GM19467 (cell line): Measurements from ENCODE around the gene NEU1.

Source experiments
- ATAC-seq: cut with Tn5 transposase; IDR thresholded peaks from one replicate; pipeline ENCODE4 v1.9.1; 2021; ENCODE audit warnings: mild to moderate bottlenecking, moderate library complexity; ENCODE audit not compliant: unreplicated experiment

NEU1 gene

DNA sequence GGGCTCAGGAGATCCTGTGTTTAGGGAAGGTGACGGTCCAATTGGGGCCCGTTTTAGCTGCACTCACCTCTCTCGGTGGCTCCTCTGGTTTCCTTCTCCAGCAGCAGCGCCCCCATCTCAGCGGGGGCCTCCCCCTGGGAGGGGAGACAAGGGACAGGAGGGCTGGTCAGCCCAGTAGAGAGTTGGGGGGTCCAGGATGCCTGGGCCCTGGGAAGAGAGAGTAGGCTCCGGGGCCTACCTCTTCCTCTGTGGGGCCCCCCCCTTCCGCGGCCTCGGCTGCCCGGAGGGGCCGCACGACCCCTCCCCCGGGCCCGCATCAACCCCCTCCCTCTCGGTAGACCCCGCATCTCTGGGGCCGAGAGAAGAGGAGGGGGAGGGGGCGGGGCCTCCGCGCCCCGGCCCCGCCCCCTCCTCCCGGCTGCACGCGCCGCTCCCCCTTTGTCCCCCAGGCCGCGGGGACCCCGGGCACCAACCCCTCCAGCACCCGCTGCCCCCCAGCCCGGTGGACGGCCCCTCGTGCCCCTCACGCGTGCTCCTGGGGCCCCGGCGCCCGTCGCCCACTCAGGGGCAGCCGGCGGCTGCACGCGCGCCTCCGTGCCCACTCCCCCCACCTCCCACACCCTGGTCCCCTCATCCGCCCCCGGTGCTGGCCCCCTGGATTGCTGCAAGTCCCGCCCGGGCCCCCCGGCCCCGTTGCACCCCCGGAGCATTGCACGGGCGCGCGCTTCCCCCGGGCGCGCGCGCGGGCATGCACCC is 34.4 kb upstream of the NEU1 start:
- ATAC-seq = no peak

DNA sequence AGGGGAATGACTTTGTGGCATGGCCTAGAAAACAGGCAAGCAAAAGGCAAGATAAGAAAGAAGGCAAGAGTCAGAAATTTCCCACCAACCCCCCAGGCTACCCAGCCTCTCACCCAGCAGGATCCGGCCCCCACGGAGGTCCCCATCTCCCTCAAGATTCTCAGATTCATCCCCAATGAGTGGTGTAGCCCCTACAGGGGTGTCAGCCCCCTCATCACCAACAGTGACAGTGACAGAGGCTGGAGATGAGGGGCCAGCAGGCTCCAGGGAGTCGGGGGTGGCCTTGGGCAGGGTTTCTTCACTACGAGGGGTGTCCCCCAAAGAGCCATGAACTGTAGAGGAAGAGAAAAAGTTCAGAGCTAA is 33.9 kb upstream of the NEU1 start:
- ATAC-seq = no peak

DNA sequence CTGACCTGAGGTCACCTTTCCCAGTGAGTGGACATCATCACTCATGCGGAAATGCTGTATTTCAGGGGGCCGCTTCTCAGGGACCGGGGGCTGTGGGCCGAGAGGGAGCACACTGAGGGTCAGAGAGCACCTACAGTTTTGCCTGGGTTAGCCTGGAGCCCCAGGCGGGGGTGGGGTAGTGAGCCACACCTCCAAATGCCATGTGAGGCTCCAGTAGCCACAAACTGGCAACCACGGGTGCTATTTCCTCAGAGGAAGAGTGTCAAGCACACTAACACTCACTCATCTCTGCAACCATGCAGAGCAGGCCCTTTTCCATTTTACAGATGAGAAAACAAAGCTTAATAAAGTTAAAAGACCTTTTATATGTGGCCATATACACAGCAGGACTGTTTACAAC is 30.2 kb upstream of the NEU1 start:
- no peak for ATAC-seq

DNA sequence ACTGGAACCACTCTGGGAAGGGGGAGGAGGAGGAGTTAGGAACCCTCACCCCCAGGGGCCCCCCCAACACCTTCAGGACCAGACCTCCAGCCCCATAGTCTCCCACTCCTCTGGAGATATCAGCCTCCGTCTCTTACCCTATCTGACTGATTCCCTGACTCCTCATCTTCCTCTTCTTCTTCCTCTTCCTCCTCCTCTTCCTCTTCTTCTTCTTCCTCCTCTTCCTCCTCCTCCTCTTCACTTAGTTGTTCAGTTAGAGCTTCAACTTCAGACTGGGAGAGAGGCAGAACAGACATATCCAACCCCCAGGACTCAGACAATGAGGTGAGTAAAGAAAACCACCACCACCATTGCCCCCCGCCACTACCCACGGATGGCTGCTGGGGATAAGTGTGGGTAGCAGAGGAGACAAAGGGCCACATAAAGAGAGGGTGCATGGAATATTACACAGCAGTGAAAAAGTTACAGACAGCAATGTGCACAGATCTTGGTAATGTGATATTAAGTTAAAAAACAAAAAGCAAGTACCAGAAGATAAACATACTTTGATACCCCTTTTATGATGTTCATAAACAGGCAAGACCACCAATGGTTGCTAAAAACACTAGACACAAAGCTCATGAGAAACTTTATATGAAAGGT is 26.8 kb upstream of the NEU1 start:
- no peak for ATAC-seq

DNA sequence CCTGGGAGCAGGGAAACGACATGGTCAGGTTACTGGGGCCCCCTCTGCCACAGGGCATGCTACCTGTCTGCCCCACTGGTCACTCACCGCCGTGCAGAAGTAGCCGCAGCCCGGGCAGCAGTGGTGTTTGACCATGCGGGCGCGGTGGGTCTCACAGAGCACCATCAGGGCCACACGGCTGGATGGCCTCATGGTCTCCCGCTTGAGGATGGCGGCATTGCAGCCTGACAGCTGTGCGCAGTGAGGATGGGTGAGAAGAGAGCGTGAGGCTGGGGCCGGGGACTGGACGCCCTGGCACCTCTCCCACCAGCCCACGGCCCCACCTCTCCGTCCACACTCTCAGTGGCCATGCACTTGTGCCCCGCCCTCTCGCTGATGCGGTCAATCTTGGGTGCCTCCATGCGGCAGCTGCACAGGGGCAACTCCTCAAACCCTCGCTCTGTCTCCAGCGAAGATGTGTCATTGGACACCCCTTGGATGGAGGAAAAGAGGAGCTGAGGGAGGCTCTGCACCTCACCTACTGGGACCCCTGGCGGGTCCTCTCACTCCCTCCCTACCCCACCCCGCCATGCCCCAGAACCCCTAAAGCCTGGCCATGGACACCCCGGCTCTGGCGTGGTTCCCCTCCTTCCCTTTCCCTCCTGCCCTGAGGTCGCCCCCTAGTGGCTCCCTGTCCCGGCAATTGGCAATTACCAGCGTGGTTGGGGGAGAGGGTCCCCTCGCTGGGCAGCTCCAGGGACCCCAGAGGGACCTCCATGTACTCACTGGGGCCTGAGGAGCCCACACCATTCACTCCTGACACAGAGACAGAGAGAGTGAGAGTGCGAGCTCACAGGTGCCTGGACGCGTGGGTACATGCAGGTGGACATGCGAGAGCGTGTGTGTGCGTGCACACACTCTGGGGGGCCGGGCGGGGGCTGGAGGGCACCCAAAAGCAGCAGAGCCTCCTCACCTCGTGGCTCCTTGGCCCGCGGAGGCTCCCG is 25.9 kb upstream of the NEU1 start:
- ATAC-seq = no peak

DNA sequence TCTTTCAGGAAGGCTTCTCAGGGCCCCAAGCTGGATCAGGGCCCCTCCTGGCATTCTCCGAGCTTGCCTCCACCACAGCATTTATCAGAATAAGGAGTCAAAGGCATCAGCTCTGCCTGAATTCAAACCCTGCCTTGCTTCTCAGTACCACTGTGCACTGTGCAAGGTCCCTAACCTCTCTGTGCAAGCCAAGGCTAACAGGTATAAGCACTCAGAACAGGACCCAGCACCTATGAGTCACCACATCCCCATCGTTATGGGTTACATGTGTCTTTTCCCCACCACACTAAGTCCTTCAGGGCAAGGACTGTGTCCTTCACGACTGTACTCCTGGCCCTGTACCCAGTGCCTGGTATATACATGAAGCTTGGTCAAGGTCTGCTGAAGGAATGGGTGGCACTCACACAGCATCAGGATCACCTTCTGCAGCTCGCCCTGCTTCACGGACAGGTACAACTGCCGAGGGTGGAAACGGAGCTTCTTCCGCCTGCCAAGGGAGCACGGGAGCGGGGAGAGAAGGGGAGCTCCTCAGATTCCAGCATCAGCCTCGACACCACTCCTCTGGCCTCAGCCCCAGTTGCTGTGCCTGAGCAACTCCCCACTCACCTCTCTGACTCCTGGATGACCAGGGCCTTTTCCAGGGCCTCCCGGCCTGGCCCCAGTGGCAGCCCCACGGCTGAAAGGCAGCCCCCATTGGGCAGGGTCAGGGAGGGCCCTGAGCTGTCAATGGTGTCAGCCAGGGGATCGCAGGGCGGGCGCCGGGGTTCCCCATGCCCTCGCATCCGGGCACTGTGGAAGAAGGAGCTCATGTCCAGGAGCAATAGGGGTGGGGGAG is 24.8 kb upstream of the NEU1 start:
- no peak for ATAC-seq

DNA sequence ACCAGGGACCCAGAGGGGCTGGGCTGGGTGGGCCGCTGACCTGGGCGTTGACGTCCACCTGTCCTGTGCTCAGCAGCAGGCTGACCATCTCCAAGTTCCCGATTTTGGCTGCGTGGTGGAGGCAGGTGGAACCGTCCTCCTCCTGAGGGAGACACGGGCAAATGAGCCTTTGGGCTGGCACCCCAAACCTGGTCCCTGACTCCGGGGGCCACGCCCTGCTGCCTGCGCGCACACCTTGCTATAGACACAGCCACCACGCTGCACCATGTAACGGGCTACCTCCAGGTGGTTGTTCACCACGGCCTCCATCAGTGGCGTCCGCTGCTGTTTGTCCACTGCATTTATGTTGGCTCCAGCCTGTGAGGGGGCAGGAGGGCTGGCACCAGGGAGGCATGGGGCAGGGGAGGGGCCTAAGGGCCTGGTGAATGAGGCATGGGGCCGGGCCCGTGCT is 23.9 kb upstream of the NEU1 start:
- no peak for ATAC-seq

DNA sequence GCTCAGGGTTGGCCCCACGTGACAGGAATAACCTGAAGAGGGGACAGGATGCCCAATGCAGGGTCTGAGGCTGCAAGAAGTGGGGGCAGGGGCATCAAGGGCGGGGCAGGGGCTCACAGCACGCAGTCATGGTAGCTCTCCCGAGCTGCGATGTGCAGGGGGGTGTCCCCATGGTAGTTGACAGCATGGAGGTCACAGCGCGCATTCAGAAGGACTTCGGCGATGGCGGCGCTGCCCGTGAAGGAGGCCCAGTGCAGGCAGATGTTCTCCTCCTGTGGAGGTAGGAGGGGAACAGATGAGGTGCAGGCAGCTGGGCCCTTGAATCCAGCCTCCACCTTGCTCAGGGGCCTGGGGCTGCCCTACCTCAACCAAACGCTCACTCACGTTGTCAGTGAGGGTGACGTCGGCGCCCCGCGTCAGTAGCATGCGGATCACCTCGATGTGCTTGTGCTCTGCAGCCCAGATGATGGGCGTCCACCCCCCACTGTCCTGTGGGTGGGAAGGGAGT is 22.0 kb upstream of the NEU1 start:
- no peak for ATAC-seq

DNA sequence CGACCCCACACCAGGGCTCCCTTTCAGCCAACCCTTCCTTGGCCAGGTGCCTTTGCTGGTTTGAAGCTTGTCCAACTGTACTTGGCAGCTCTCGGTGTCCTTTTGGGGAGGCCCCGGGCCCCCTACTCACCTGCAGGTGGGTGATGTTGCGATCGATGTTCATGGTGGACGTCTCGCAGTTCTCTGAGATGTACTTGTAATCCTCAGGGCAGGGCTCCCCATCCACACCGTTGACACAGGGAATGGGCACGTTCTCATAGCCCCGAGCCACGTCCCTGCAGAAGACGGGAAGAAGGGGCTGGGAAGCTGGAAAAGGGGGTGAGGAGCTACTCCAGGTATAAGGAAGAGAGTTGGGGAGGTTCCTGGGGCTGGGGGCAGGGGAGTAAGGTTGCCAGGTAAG is 21.1 kb upstream of the NEU1 start:
- no peak for ATAC-seq

DNA sequence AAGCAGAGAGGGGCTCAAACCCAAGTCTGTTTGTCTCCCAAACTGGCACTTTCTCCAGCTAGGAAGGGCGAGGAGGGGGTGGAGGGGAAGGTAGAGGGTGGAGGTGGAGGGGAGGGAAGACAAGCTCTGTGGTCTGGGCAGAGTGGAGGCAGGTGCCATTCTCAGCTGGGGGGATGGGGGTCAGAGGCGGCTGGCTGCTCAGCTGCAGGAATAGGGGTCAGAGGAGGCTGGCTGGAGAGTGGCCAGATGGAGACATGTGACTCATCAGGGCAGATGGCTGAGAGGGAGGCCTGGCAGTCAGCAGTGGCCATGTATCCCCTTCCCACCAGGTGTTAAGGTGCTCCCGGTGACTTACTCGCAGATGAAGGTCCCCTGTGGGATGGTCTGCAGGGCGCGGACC is 19.7 kb upstream of the NEU1 start:
- no peak for ATAC-seq

DNA sequence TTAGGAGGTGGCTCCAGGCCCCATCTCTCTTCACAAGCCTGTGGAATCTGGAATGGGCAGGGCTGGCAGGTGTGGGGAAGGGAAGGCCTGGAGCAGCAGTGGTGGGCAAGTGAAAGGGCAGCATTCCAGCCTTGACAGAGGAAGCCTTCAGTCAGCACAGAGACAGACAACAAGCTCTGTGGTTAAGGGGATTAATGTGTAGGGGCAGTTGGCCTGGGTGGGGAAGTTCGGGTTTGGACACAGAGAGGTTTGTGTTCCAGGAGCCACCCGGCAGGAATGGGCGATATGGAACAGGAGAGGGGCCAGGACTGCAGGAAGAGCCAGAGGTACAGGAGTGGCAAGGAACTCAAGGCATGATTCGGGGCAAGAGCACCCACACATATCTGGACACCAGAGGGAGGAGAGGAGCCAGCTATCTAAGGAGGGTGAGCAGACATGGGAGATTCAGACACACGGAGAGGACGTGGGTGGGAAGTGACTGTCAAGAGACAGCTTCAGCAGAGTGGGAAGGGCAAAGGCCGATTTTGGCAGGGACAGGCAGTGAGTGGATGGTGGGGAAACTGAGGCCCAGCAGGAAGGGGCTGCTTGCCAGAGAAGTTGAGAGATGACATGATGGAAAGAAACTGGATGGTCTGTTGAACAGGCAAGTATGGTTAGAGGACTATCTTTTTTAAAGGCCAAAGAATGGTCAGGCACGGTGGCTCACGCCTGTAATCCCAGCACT is 18.7 kb upstream of the NEU1 start:
- ATAC-seq = no peak

DNA sequence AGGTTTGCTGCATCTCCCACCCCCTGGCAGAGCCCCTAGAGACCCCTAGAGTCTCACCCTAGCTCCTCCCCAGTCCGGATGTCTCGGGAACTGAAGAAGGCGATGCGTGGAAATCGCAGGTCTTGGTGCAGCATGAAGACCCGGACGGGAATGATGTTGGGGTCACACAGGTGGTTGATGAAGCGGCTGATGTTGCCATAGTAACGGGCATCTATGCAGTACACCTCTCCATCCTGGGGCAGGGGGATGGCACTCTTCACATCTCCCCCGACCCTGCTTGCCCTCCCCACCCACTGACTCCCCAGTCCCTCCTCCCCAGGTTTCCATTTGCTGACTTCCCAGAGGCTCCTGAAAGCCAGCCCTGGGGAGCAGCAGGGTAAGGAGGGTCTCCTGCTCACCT is 18.0 kb upstream of the NEU1 start:
- ATAC-seq = no peak

DNA sequence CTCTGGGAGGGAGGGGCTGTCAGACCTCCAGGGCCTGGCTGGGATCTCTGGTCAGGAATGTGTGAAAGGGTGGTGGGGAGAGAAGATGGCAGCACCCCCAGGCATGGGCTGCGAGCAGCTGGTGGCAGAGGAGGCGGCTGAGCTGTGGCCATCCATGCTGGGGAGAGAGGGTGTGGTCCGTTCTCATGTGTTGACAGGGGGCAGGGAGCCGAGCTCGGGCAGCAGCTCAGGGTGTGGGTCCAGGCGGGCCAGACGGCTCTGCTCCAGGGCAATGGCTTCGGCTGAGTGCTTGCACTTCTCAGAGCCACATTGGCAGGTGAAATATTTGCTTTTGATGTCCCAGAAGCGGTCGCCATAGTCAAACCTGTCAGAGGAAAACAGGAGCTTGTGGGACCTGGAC is 17.3 kb upstream of the NEU1 start:
- no peak for ATAC-seq

DNA sequence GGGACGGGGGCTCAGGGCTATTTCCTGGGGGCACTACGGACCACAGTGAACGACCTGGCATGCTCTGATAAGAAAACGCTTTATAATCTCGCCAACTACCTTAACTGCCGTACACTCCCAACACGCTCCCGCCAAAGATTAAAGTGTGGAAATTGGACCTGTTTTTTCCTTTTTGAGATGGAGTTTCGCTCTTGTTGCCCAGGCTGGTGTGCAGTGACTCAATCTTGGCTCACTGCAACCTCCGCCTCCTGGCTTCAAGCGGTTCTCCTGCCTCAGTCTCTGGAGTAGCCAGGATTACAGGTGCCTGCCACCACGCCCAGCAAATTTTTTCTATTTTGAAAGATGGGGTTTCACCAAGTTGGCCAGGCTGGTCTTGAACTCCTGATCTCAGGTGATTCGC is 16.5 kb upstream of the NEU1 start:
- ATAC-seq = no peak

DNA sequence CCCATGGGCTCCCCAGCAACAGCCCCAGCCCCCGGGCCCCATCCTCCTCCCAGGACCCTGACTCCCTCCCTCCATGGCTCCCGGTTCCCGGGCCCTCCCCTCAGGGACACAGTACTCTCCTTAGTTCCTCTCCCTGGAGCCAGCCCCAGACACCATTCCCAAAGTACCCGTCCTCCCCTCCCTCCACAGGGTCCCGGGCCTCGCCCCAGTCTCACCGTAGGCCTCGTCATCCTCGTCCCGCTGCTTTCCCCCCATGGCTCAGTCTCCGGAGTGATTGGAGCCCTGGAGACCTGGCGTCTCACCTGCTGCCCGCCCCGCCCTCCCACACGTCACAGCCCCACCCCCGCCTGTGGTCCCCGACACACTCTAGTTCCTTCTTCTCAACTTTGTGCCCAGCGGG is 16.1 kb upstream of the NEU1 start, which contains the start of gene SLC44A4:
SLC44A4 (minus strand) TSS at position 272 of the 400 bp plus-strand sequence; CDS start at position 255, 17 bp downstream.
- no peak for ATAC-seq

DNA sequence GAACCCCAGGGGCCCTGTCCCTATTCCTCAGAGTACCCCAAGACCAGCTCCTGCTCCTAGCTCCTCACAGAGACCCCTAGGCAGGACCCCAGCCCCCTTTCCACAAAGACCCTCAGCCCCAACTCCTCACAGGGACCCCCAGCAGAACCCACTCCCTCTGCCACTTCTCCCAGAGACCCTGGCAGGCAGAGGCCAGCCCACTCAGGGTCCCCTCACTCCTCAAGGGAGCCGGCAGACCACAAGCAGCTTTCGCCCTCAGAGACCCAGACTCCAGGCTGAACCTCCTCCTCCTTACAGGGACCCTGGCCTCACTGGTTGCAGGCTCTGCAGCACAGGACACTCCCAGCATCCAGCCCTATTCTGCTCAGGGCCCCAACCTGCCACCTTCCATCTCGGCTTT is 15.6 kb upstream of the NEU1 start:
- ATAC-seq = no peak

DNA sequence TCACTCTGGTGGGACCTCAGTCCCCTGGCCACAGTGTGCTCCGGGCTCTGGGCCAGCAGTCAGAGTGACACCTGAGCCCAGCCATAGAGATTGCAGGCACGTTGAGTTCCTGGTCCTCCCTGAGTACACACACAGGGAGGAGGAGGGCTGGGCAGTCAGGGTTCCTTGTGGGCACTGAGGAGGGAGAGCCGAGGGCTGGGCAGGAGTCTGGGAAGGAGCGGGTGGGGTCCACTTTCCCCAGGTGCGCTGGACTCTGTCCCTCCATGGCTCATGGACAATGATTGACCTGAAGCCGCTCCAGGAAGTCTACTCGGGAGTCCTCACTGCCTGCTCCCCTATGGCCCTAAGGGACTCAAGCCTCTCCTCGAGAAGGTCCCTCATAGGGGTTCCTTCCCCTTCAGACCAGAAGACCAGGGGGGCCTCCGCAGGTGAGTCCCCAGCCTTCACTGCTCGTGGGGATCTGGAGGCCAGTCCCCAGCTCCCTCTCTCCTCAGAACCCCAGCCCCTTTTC is 15.1 kb upstream of the NEU1 start:
- no peak for ATAC-seq

DNA sequence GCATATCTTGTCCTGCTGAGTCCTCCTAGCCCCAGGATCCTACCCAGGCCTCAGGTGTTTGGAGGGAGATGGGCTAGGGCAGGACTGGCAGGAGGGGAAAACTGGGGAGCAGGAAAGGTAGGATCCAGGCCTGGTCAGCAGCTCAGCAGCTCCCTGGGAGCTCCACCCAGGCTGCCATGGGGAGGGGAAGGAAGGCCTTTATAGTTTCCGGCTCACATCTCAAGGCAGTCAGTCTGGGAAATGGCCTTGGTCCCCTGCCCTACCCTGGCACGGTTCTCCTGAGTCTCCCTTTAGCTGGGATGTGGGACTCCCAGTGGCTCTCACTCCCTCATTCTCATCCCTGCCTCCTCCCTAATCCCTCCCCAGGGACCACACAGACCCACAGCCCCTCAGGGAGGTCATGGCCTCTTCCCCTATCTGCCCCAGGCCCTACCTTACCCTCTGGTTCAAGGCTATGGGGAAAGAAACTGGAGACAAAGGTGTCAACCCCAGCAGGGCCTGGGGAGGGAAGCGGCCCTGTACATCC is 14.6 kb upstream of the NEU1 start:
- no peak for ATAC-seq

DNA sequence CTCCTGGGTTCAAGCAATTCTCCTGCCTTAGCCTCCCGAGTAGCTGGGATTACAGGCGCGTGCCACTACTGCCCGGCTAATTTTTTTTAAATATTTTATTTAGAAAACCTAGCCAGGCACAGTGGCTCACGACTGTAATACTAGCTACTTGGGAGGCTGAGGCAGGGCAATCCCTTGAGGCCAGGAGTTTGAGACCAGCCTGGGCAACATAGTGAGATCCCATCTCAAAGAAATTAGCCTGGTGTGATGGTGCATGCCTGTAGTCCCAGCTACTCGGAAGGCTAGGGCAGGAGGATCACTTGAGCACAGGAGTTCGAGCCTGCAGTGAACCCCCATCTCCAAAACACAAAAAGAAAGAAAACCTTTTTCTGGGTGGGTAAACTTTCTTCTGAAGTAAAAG is 13.7 kb upstream of the NEU1 start:
- ATAC-seq = no peak
